NCI-H748 treated with DMSO at 0.1 percent for 48 hours (cell line): Measurements from ENCODE around the gene PIP4K2A.

Experiments
- DNase-seq: peaks from one replicate; lab custom pipeline; 2025; lab: John Stamatoyannopoulos, UW

PIP4K2A gene

GRCh38 chr10:22666287-22667092 is 47.9 kb downstream of the PIP4K2A start:
- DNase-seq: no peak

DNA sequence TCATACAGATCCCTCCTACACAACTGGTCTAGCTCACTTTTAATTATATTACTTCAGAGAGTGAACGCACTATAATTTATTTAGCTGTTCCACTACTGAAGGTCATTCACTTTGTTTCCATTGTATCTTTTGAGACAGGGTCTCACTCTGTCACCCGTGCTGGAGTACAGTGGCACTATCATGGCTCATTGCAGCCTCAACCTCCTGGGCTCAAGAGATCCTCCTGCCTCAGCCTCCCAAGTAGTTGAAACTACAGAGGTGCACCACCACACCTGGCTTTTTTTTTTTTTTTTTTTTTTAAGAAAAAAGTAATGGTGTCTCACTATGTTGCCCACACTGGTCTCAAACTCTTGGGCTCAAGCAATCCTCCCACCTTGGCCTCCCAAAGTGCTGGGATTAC is 49.0 kb downstream of the PIP4K2A start:
- DNase-seq: no peak

DNA sequence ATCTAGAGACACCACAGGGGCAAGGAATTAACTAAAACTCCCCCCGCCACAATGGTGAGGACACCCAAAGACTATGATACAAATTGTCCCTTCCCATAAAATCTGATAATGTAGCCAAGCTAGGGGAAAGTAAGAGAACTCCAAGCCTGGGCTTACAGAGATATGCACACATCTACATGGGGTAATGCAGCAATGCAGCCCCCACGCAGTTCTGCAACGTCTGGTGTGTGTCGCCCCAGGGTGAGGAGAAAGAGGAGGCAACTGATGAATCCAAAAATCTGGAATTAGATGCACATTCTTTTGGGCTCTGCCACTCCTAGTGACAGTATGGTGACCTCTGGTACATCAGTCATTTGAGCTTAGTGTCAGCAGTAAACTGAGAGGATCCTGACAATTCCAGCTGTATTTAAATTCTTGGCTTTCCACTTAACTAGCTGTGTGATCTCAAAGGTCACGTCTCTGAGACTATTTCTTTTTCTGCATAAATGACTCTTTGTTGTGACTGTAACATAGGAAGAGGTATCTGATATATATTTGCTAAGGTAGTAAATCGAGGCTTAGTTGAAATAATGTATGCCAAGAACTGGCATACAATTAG is 51.5 kb downstream of the PIP4K2A start:
- DNase-seq: no peak

- DNase-seq: no peak
Measured at GRCh38 chr10:22659866-22660265, 54.5 kb downstream of the PIP4K2A start.

GRCh38 chr10:22658745-22659410 is 55.5 kb downstream of the PIP4K2A start:
- DNase-seq: no peak

GRCh38 chr10:22657566-22658225 is 56.7 kb downstream of the PIP4K2A start:
- no peak for DNase-seq

GRCh38 chr10:22657024-22657423 is 57.4 kb downstream of the PIP4K2A start:
- DNase-seq: no peak

DNA sequence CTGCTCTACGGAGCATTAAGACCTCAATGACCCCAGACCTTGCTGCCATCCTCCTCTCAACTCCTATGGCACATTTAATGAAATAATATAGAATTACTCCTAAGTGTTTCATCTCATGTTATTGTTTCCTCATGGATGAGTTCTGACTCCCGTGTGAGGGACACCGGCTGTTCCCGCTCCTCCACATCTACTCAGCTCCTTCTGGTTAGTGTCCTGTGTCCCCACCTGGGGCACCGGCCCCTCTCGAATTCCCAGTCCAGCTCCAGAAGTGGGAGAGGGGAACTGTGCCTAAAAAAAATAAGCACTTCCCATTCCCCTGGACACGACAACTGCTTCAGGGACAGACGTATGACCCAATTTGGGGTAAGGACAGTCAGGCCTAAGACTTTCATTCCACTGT is 58.3 kb downstream of the PIP4K2A start:
- no peak for DNase-seq

DNA sequence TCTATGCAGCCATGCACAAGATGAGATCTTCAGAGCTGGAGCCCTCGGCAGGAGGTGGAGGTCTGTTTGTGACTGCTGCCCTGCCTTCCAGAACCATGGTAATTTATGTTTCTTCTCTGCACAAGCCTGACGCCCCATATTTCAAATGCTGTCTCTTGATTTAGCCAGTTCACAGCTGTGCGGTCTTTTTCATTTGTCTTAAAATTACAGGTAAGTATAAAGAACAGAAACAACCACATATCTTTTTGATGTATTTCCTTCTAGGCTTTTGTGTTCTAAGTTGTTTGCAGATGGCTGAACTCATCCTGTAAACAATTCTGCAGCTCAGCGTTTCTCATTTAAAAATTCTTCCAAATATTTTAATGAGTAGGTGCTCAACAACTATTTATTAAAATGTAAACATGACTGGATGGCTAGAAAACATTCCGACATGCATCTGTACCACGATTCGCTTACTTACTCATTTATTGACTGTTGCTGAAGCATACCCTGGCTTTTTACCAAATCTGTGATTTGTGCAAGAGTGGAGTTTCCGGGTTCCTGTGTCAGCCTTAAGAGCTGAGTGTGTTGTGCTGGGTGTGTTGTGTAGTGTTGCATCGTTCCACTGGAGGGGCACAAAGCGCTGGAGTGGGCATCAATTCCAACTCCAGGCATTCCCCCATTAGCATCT is 58.9 kb downstream of the PIP4K2A start:
- DNase-seq: no peak

GRCh38 chr10:22652988-22653481 is 61.3 kb downstream of the PIP4K2A start:
- no peak for DNase-seq

DNA sequence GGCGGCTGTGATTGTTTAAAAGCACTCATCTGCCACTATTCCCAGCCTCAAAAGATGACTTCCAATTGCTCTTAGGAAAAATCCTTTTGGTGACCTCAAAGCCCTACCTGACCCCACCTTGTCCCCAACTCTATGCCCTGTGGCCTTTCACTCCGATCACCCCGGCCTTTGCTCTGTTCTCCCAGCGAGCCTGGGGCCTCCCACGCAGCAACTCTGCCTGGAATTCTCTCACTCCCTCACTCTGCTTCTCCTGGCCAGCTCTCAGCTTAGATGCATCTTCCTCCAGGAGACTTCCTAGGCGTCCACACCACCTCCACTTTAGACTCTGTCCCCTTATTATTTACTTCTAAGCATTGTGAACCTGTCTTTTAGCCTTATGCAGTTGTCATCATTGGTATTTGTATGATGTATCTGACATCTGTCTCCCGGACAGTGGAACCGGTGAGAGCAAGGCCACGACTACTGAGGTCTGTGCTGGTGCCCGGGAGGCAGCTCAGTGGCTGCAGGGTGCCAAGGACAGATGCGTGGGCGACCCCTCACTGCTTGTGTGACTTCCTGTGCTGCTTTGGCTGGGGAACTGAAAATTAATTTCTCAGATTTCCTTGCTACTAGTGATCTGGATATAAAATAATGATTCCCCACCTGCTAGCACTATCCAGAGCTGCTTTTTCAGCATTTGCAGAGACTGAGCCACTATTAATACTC is 63.0 kb downstream of the PIP4K2A start:
- no peak for DNase-seq

- DNase-seq: no peak
Measured at GRCh38 chr10:22649994-22650393, 64.4 kb downstream of the PIP4K2A start.

- no peak for DNase-seq
Measured at GRCh38 chr10:22649390-22649841, 65.0 kb downstream of the PIP4K2A start.

- DNase-seq: no peak
Measured at GRCh38 chr10:22648547-22648961, 65.8 kb downstream of the PIP4K2A start.

DNA sequence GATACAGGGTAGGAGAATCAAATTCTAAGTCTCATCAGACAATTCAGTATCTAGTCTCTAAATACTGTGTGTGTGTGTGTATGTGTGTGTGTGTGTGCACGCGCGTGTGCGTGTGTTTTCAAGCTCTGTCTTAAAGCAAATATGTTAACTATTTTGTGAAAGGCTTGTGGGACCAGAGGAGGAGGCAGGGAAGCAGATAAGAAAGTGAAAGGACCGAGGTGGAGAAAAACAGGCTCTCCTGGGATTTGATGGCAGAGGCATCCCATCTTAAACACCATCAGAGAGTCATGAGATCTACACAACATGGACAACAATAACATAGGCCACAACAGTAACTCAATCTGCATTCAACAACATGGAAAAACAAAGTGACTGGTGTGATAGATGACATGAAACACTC is 67.1 kb downstream of the PIP4K2A start:
- DNase-seq: no peak

GRCh38 chr10:22646388-22646853 is 68.0 kb downstream of the PIP4K2A start:
- DNase-seq: no peak

- no peak for DNase-seq
Measured at GRCh38 chr10:22644222-22644621, 70.2 kb downstream of the PIP4K2A start.

DNA sequence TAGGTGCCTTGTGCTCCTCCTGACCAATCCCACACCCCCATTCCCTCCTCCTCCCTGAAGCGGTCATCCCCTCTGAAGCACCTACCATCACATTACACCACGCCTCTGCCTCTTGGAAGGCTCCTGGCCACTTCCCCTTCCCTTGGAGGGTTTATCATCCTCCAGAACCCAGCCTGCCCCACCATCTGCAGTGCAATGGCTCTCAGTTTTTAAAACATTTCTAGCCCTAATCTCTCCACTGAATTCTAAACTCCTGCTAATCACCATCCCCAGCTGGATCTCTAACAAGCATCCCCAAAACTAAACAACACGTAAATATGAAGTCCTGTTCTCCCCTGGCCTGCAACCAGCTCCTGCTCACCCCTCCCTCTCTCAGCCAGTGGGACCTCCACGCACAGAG is 70.6 kb downstream of the PIP4K2A start:
- DNase-seq: no peak

- no peak for DNase-seq
Measured at GRCh38 chr10:22643116-22643515, 71.3 kb downstream of the PIP4K2A start.

GRCh38 chr10:22641743-22642142 is 72.6 kb downstream of the PIP4K2A start:
- DNase-seq: no peak

DNA sequence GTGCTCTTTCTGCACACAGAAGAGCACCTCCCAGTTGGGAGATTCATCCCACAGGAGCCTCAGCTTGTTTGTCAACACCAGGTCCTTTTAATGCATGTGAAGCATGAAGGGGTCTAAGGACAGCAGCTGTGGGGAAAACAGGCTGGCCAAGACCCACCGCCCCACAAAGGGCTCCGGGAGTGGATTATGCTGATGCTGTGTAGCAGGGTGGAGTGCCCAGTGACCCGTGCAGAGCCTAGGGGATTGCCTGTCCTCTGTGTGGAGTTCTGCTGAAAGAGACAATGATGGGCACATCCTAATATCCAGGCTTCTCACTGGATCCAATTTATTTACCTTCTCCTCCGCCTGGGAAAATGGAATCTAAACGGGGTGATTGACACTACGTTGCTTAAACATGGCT is 74.0 kb downstream of the PIP4K2A start:
- DNase-seq: no peak
